ENCODE data around the gene CRYGD. TPM values are rescaled to one million over a fixed set of nuclear protein-coding genes. Genes with fewer than 3 reads are reported as not detected.

The CRYGD gene
- total RNA-seq, 1 experiment from 2014 or later = not detected

- no peak for DNase-seq (ENCODE audit: extremely low read depth, low read depth)
Measured at GRCh38 chr2:208092093-208092832, 32.1 kb downstream of the CRYGD start.

- DNase-seq (ENCODE audit: extremely low read depth, low read depth) = no peak
Measured at GRCh38 chr2:208090420-208090819, 33.9 kb downstream of the CRYGD start.

- no peak for DNase-seq (ENCODE audit: extremely low read depth, low read depth)
Measured at GRCh38 chr2:208086029-208086428, 38.3 kb downstream of the CRYGD start.

- no peak for DNase-seq (ENCODE audit: extremely low read depth, low read depth)
Measured at GRCh38 chr2:208083807-208084206, 40.5 kb downstream of the CRYGD start.

- DNase-seq (ENCODE audit: extremely low read depth, low read depth) = no peak
Measured at GRCh38 chr2:208077276-208077675, 47.0 kb downstream of the CRYGD start.

- no peak for DNase-seq (ENCODE audit: extremely low read depth, low read depth)
Measured at GRCh38 chr2:208074610-208075356, 49.5 kb downstream of the CRYGD start.

GRCh38 chr2:208072250-208072892 is 52.0 kb downstream of the CRYGD start:
- DNase-seq (ENCODE audit: extremely low read depth, low read depth) = peak; percentile 59

Other genes starting within 250 kb of the CRYGD start
- 4.3 and 6.6 TPM in 2 replicates for gene PLEKHM3, start 99.0 kb downstream of the CRYGD start, total RNA-seq (2014; rRNA removed; shearing (Covaris generic))
- not detected in 2 replicates for gene CRYGC, start 5.3 kb upstream of the CRYGD start, total RNA-seq (2014; rRNA removed; shearing (Covaris generic))
- not detected in 2 replicates for gene CRYGB, start 21.6 kb upstream of the CRYGD start, total RNA-seq (2014; rRNA removed; shearing (Covaris generic))
- not detected in 2 replicates for gene CRYGA, start 39.1 kb upstream of the CRYGD start, total RNA-seq (2014; rRNA removed; shearing (Covaris generic))
- not detected in 2 replicates for gene C2orf80, start 65.5 kb upstream of the CRYGD start, total RNA-seq (2014; rRNA removed; shearing (Covaris generic))
- gene IDH1, start 130.5 kb upstream of the CRYGD start, total RNA-seq (2014; rRNA removed; shearing (Covaris generic)) = 867 and 937 TPM in 2 replicates
- gene PIKFYVE, start 141.7 kb upstream of the CRYGD start, total RNA-seq (2014; rRNA removed; shearing (Covaris generic)) = 34.3 and 38.4 TPM in 2 replicates